ENCODE data around the gene NDRG3. TPM values are rescaled to one million over a fixed set of nuclear protein-coding genes. Genes with fewer than 3 reads are reported as not detected.

Gene NDRG3
- polyA plus RNA-seq, 2 of the 4 experiments (the other 2 are of a cell fraction), result 30.6 to 34.4 TPM

DNA sequence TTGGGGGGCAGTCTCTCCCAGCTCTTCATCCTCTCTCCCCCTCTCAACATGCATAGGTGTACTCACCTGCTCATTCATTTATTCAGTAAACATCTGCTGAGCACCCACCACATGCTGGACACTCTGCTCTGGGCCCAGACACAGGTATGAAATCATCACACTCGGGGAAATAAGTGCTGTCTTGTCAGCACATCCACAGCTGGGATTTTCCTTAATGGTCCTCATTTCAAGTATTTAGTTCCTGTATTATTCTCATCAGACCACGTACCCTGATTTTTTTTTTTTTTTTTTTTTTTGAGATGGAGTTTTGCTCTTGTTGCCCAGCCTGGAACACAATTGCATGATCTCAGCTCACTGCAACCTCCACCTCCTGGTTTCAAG lies 121.0 kb downstream of the NDRG3 start:
- TF ChIP-seq HOXB5 (CRISPR knock-in tag; IDR thresholded peaks at IDR 0.05) (no peak), SMC3 (IDR thresholded peaks at IDR 0.05) (no peak), CTCF (IDR thresholded peaks at IDR 0.05) (no peak), ESRRA (IDR thresholded peaks at IDR 0.05; ENCODE audit: borderline replicate concordance, low read length) (no peak), NPAS2 (CRISPR knock-in tag; IDR thresholded peaks at IDR 0.05; ENCODE audit: borderline replicate concordance) (no peak), RARB (CRISPR knock-in tag; IDR thresholded peaks at IDR 0.05) (no peak)
- Histone ChIP-seq H3K27ac (peak overlapping the region in 1 of 2 experiments; percentile 22; a peak in 1 of 6 replicates), H3K4me2 (no peak overlapping the region), H3K4me3 (no peak overlapping the region), H3K4me1 (no peaks in the 10 kb centered on the region), H3K9me3 (no peaks in the 10 kb centered on the region)
- ATAC-seq, result no peak; a peak in 1 of 6 replicates
- DNase-seq (ENCODE audit: low read depth in 1 of 2, low spot score in 1 of 2), result no peak
- no peak for FAIRE-seq
- WGBS (ENCODE audit: missing lambda C conversion rate), result 78% methylated on average over 2 of the region's 2 CpGs
- ChIA-PET POLR2A (no interaction called here), CTCF (interaction anchor here (0.9 to 3.7 kb wide), 4 partner anchors 13 to 150 kb away, joined by 3 to 15 read pairs (median 4); partner anchors contain the start of gene RAB5IF)

DNA sequence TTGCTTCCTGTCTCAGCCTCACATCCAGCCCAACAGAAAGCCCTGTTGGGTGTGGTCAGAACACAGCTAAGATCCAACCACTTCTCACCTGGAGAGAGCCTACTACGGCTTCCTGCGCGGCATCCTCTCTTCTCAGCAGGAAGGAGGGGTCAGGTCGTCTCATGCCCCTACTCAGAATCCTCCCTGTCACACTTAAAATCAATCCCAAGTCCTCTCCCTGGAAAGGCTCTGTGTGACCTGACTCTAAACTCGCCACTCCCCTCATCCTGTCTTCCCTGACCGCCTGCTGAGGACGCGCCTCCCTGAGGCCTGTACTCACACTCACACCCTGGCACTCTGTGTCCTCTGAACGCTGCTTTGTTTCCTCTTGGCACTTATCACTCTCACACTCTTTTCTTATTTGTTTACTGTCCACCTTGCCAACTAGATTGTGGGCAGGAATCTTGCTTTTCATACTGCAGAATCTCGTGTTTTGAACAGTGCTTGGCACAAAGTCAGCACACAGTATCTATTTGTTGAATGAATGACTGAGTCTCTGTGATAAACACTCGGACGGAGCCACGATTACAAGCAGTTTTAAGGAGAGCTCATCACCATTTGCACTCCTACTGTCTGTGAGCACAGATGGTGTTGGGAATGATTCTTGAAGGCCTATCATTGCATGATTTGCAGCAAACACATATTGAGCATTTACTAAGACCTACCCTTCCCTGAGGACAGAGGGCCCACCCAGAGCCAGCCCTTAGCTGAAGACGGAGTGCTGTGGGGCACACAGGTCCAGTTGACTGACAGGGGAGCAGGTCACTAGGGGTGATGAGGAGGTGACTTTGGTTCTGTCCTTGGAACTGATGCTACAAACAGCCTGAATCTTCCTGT lies 121.6 kb downstream of the NDRG3 start:
- TF ChIP-seq ZNF302 (CRISPR knock-in tag; IDR thresholded peaks at IDR 0.05) (no peak), FOXS1 (CRISPR knock-in tag; IDR thresholded peaks at IDR 0.05) (no peak), ESRRA (IDR thresholded peaks at IDR 0.05; ENCODE audit: borderline replicate concordance, low read length) (no peak), CHD2 (IDR thresholded peaks at IDR 0.05; ENCODE audit: low read length, partially characterized antibody) (no peak), FOSL2 (IDR thresholded peaks at IDR 0.05) (no peak), FOSL2 (CRISPR knock-in tag; IDR thresholded peaks at IDR 0.05) (no peak), NPAS2 (CRISPR knock-in tag; IDR thresholded peaks at IDR 0.05; ENCODE audit: borderline replicate concordance) (no peak), MYC (IDR thresholded peaks at IDR 0.05; ENCODE audit: borderline replicate concordance, low read length) (no peak), RFX5 (IDR thresholded peaks at IDR 0.05) (no peak), MAFK (IDR thresholded peaks at IDR 0.05; ENCODE audit: partially characterized antibody) (no peak), HOXA7 (CRISPR knock-in tag; IDR thresholded peaks at IDR 0.05) (no peak), EHMT2 (IDR thresholded peaks at IDR 0.05; ENCODE audit: low read depth) (no peak)
- TF ChIP-seq, protein P1, sequence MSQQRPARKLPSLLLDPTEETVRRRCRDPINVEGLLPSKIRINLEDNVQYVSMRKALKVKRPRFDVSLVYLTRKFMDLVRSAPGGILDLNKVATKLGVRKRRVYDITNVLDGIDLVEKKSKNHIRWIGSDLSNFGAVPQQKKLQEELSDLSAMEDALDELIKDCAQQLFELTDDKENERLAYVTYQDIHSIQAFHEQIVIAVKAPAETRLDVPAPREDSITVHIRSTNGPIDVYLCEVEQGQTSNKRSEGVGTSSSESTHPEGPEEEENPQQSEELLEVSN (IDR thresholded peaks at IDR 0.05; ENCODE audit: borderline replicate concordance, low read depth), result no peak
- TF ChIP-seq, protein P2, sequence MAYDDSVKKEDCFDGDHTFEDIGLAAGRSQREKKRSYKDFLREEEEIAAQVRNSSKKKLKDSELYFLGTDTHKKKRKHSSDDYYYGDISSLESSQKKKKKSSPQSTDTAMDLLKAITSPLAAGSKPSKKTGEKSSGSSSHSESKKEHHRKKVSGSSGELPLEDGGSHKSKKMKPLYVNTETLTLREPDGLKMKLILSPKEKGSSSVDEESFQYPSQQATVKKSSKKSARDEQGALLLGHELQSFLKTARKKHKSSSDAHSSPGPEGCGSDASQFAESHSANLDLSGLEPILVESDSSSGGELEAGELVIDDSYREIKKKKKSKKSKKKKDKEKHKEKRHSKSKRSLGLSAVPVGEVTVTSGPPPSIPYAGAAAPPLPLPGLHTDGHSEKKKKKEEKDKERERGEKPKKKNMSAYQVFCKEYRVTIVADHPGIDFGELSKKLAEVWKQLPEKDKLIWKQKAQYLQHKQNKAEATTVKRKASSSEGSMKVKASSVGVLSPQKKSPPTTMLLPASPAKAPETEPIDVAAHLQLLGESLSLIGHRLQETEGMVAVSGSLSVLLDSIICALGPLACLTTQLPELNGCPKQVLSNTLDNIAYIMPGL (CRISPR knock-in tag; IDR thresholded peaks at IDR 0.05; ENCODE audit: borderline replicate concordance), result no peak
- WGBS (ENCODE audit: missing lambda C conversion rate), result 65% methylated on average over 14 of the region's 14 CpGs
- no peaks in the 10 kb centered on the region for H3K4me1 ChIP-seq
- POLR2A ChIA-PET, result no interaction called here
- CTCF ChIA-PET, result interaction anchor here (0.9 to 3.7 kb wide), 5 partner anchors 12 to 150 kb away, joined by 3 to 15 read pairs (median 3); partner anchors contain the start of gene RAB5IF
- H3K4me2 ChIP-seq, result 0 out of 3 replicates have a peak overlapping the region, but pooled peaks have one; percentile 3
- DNase-seq (ENCODE audit: low read depth in 1 of 2, low spot score in 1 of 2), result no peak
- peak overlapping the region in 1 of 2 experiments; percentile 22; a peak in 1 of 6 replicates for H3K27ac ChIP-seq
- ATAC-seq, result peak; percentile 63 to 72; a peak in 4 of 6 replicates
- FAIRE-seq, result no peak
- H3K4me3 ChIP-seq, result no peak overlapping the region
- H3K9me3 ChIP-seq, result no peaks in the 10 kb centered on the region

Data from A549 (cell line).